Activated naive CD4-positive, alpha-beta T cell treated with Interleukin-2 at 50 U/mL for 16 hours (primary cell): ENCODE data around the gene STS.
"Not testable (repeated sequence)": the region's sequence is repeated elsewhere in the genome, so short reads cannot be mapped to it uniquely, and the experiment has no call there.

Experiments used
- DNase-seq: peaks from one replicate; pipeline ENCODE4 v3.0.0-alpha.2; 2020

STS gene

GRCh38 chrX:7143941-7144525 lies 3.5 kb upstream of the STS start:
- DNase-seq = no peak

GRCh38 chrX:7145454-7145853 lies 2.1 kb upstream of the STS start:
- DNase-seq = no peak

- no peak for DNase-seq
These were observed 1.4 kb upstream of the STS start for GRCh38 chrX:7146020-7146702.

- no peak for DNase-seq
These were observed 654 bp upstream of the STS start for GRCh38 chrX:7146703-7147412.

GRCh38 chrX:7147978-7148854 lies 704 bp downstream of the STS start, which contains the start of gene PUDP:
TSS of gene PUDP (minus strand) at chrX:7148153. CDS start at chrX:7148113, 40 bp downstream.
- DNase-seq = peak; percentile 84

- no peak for DNase-seq
These were observed 1.9 kb downstream of the STS start for GRCh38 chrX:7149411-7149810.

DNA sequence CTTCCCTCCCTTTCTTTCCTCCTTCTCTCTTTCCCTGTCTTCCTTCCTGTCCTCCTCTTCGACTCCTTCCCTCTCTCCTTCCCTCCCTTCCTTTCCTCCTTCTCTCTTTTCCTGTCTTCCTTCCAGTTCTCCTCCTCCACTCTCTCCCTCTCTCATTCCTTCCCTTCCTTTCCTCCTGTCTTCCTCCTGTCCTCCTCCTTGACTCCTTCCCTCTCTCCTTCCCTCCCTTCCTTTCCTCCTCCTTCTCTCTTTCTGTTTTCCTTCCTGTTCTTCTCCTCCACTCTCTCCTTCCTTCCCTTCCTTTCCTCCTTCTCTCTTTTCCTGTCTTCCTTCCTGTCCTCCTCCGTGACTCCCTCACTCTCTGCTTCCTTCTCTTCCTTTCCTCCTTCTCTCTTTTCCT lies 5.7 kb downstream of the STS start:
- no peak for DNase-seq

DNA sequence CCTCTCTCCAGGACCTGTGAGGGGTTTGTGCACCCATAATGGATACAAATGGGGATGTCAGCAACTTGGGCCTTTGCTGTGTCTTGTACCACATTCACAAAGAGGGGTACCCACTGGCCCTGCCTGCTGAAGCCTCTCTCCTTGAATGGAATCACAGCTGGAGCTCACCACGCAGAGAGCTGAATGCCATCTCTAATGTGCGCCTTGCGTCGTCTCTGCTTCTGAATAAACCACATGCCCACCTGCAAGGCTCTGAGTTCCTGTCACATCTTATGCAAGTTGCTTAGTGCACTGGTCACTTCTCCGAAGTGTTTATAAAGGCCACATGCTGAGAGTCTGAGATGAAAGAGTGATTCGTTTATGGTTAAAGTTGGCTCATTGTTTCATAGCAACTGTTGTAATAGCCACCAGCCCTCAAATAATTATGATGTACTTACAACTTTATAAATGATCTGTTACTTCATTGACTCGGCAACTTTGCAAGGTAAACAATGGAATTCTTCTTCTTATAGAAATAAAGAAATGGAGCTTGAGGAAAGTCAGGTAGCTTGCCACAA lies 6.6 kb downstream of the STS start:
- no peak for DNase-seq

DNA sequence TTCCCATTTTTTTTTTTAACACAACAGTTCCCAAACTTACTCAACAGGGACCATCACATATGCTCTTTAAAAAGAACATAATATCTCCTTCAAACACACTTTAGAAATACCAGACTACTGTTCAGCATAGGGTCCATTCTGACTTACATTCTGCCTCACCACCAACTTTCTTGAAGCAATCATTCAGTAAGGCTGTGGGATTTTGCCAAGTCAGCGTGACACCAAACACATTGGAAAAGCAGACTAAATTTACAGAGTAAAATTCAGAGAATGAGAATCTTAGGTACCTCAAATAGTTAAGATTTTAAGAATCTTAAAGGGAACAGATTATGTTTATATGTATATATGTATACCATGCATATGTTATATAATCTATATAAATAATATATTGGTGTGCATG lies 7.7 kb downstream of the STS start:
- DNase-seq = no peak

GRCh38 chrX:7156879-7157278 lies 9.4 kb downstream of the STS start:
- DNase-seq = no peak

DNA sequence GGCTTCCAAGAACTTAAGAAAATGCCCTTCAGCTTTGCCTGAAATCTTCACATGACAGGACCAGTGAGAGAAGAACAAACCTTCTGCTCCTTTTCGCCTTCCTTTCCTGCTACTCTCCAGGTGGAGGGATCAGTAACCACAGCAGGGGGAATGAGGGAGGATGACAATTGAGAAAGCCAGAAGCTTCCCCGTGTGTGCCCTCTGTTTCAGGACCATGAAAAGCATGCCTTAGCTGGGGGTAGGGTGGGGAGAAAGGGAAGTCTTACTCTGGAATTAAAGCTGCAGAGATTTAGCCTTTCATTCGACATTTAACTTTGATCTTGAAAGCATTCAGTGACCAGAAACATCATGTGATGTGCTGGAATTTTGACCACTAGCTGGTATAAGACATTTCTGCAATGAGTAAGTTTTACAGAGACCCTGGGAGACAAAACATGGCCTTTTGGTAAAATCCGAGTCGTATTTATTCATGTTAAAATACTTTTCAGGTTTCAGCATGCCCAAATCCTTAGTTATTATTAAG lies 11.0 kb downstream of the STS start:
- no peak for DNase-seq

- no peak for DNase-seq
These were observed 11.8 kb downstream of the STS start for GRCh38 chrX:7159149-7159861.

DNA sequence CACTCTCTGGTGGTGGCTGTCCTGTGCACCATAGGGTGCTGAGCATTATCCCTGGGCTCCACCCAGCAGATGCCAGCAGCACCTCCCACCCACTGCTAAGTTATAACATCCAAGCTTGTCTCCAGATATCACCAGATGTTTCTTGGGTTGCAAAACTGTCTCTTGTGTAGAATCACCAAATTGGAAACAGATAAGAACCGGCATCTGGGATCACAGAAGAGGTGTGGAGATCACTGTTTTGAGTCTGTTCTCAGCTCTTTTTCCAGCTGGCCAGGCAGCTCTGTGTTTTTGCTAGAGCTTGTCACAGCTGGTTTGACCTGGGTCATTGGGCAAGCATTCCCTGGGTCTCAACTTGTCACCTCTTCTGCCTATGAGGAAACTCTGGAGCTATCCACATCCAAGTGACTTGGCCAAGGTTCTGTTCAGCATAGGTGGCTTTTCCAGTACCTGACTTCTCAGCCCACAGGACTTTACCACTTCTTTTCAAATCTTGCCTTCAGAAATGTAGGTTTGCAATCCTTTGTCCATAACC lies 15.7 kb downstream of the STS start:
- DNase-seq = no peak

DNA sequence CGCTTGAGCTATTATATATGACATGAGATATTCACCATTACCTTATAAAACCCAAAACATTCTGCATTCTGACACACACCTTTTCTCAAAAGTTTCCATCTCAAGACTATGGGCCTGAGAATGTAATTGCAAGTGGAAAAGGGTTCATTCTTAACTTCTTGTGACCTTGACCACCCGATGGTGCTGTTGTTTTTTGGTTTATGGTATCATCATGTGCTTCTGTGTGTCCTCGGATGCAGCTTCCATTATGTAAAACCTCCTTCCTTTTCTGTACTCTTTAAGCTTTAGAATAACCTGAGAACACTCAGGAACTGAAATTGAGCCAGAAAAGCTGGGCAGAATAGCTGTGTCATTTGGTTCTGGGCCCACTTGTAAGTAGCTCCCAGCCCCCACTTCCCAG lies 16.7 kb downstream of the STS start:
- DNase-seq = no peak

DNA sequence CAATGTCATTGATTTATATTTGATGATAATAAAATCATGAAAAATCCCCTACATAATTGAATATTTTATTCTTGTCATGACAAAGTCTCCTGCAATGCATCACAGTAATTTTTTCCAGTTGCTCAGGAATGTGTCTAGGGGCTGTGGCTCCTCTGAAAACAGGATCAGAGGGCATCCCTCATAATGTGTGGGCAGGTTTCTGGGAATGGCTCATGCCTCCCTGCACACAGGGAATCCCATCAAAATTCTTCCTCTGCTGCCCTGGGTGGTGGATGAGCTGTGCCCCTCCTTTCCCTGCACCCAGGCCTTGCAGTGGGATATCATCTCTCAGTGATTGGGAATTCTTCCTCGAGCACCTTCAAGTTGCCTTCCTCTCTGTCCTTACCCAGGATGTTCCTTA lies 20.9 kb downstream of the STS start:
- DNase-seq = no peak

GRCh38 chrX:7169627-7170026 lies 22.1 kb downstream of the STS start:
- DNase-seq = no peak

DNA sequence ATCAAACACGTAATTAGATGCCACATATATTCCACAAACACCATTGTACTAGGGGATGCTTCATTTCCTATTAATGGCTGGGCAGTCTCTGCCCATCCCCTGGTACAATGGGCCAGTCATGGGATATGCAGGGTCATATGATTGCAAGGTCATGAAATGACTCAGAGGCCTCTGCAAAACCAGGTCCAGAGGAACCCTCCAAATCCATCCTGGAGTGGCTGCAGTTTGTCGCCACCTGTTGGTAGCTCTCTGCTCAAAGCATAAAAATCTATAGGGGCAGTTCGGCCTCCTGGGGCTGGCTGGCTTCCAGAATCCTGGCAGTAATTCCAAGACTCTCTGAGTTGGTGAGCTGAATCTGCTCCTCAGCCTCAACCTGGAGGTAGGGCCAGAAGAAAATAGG lies 23.4 kb downstream of the STS start:
- DNase-seq = peak; percentile 23

- DNase-seq = not testable (repeated sequence)
These were observed 31.3 kb downstream of the STS start for GRCh38 chrX:7178859-7179258.

DNA sequence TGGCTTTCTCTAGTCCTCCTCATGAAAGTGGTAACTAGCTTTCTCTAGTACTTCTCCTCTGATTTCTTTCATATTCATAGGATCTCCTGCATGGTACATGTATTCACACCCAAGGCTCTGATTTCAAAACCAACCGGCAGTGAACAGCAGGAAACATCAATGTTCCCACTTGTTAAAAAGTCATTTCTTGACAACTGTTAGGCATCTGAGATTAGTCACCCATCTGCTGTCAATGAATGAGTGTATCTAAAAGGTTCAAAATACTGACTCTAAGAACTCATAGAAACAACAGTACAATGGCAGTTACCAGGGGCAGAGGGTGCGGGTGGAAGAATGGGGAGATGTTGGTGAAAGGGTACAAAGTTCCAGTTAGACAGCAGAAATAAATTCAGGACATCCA lies 31.9 kb downstream of the STS start:
- DNase-seq = no peak

DNA sequence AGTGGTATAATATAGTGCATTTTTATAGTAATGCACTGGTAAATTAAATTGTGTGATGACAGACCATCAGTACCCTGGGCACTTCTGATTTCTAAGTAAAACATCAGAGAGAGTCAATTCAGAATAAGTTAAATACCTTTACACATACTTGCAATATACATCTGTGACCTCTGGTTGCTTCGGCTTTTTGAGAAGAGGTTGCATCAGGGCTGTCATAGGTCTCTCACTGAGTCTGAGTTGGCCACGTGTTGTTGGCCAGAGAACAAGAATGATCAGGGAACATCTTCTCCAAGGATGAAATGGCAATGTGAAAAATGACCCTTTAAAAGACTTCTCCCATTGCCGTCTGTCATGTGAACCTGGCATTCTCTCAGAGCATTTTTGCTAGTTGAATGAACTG lies 37.3 kb downstream of the STS start:
- DNase-seq = no peak

- no peak for DNase-seq
These were observed 41.2 kb downstream of the STS start for GRCh38 chrX:7188672-7189071.

GRCh38 chrX:7190157-7190556 lies 42.6 kb downstream of the STS start:
- no peak for DNase-seq
